HG02943 (cell line): ENCODE results near the gene OXSM.
A peak's percentile ranks its signal among the peaks of the same experiment; 100 is the strongest.

Experiments
- ATAC-seq: cut with Tn5 transposase; IDR thresholded peaks from one replicate; pipeline ENCODE4 v1.9.1; 2021; ENCODE audit warnings: mild to moderate bottlenecking, low read depth, moderate library complexity; ENCODE audit not compliant: unreplicated experiment

The OXSM gene

DNA sequence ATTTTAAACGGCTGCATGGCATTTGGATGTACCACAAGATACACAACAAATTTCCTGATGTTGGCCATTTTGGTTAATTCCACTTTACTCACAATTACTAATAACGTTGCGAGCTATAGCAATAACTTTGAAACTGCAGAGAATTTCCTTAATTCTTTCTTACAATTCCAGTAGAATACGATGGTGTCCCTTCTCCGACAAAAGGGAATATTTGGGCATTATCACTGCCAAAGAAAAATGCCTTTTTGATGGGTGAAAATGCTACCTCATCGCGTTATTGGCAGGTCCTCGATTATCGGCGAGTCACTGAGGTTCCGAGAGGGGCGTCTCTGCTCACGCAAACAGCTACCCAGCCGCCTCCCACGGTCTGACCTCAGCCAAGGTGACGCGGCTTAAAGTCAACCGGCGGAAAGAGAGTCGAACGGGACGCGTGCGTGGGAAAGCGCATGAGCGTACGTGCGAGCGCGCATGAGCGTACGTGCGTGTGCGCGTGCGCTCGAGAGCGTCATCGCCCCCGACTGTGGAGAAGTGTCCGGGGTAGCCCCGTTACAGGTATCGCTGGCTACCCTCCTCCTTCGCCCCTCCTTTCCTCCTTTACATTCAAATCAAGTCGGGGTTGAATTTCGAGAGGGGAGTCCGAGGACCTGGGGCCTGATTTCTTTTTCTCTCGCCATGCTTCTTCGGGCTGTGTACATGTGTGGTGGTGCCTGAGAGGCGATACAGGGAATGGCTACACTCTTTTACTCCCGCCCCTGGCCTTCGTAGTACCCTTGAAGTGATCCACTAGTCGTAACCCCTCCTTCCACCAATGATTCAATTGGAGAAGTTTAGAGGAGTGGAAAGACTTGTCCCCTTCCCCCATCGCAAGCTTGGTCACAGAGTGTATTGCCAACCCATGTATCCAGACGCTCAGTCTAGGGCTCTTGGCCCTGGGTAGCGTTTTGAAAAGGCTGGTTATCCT lies at the start of gene OXSM:
TSS of gene OXSM (plus strand) at position 495 of the 961 bp plus-strand sequence. CDS start 931 bp downstream, outside the sequence.
- ATAC-seq = peak; percentile 97

DNA sequence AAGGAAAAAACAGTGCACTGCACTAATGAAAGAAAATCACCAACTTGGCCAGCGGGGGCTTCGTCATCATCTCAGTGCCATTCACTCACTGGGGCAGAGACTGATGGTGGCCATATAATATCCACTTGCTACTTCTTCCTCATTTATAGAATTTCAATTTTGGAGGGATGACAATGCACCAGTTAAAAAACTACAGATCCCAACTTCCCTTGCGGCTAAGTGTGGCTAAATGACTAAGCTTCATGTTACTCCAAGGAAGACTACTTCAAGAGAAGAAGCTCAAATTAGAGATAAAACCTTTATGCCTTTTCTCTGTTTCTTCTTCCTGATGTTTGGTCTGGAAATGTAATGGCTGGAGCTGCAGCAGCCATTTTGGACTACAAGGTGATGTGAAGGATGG lies 45.4 kb upstream of the OXSM start:
- ATAC-seq = no peak

DNA sequence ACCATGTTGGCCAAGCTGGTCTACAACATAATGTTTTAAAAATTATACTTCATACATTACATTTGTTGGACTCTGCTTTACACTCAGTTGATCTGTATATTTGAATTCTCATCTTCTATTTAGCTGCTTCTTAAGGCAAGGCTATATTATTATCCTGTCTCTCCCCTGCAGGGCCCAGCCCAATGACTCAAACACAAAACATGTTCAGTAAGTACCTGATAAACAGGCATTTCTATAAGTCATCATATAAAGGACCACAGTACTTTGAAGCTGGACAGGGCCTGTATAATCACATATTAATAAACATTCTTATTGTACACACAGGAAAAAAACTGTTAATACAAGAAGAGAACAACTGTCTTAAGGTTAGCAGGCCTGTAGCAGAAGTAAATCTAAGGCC lies 42.9 kb upstream of the OXSM start:
- no peak for ATAC-seq

DNA sequence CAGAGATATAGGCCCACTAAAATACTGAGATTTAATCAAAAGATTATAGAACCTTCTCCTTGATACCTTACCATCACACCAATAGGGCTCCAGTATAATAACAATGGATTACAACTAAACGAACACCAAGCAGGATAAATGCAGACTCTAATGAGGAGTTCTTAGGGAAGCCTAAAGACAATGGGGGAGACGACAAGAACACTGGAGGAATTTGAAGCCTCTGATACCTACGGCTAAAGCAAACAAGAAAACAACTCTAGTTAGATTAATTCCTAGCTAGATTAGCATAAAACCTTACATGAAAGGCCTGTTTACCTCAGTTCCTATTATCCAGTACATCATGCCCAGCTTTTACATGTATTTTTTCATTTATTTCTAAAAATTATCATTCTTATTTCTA lies 41.7 kb upstream of the OXSM start:
- ATAC-seq = no peak

DNA sequence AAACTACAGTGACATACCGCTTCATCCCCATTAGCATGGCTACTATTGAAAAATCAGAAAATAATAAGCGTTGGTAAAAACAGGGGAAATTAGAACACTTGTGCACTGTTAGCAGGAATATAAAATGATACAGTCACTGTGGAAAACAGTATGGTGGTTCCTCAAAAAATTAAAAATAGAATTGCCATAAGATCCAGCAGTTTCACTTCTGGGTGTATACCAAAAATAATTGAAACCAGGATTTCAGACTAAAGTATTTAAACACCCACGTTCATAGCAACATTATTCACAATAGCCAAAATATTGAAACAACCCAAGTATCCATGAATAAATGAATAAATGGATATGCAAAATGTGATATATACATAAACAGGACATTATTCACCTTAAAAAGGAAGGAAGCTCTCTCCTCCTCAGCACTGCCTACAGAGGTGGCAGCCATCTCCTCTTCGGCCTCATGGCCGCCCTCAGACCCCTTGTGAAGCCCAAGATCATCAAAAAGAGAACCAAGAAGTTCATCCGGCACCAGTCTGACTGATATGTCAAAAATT lies 40.8 kb upstream of the OXSM start:
- ATAC-seq = no peak

DNA sequence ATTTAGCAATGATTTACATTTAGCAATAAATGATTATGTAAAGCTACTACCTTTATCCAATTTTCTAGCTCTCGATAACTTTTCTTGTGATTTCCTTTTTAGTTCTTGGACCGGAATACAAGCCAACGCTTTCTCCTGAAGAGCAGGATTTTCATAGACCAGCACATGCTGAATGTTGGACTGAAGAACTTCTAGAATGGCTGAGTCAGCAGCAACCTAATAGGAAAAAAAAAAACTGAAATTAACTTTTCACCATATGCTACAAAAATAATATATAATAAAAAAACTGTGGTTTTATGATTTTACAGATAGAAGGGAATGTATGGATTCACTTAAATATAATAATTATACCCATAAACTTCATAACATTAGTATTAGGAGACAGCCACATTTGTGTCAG lies 38.8 kb upstream of the OXSM start:
- no peak for ATAC-seq

DNA sequence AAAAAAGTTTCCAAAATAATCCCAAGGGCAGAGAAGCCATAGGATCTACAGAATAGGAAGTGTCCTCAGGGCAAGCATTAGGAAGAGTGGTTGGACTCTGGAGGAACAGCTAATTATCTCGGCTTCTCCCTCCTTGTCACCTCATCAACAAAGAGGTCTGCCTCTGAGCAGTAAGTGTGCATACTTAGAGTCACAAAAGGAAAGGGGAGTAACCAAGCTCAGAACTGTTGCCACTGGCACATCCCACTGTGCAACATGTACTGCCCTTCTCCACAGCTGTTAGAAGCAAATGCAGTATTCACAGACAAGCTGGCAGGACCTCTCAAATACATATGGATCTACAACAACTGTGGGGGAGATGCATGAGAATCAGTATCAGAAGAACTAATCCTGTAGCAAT lies 38.2 kb upstream of the OXSM start:
- no peak for ATAC-seq

DNA sequence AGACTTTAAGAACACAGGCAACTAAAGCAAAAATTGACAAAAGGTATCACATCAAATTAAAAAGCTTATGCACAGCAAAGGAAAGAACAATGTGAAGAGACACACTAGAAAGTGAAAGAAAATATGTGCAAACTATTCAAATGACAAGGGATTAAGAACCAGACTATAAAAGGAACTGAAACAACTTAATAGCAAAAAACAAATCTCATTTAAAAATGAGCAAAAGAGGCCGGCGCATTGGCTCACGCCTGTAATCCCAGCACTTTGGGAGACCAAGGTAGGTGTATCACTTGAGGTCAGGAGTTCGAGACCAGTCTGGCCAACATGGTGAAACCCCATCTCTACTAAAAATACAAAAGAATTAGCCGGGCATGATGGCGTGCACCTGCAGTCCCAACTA lies 21.0 kb upstream of the OXSM start:
- ATAC-seq = peak; percentile 93

DNA sequence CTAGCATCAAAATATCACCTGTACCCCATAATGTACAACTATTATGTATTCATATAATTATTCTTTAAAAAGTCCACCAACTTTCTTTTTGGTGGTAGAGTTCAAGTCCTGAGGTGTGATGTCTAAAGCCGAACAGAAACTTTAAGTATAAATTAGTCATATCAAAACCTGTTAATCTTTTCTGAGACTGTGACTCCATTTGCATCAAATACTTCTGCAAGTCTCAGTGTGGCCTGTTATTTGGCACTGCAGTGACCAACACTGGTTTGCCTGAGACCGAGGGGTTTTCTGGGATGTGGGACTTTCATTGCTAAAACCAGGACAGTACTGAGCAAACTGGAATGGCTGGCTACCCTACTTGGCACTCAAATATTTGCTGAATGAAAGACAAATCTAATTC lies 14.0 kb upstream of the OXSM start:
- ATAC-seq = no peak

DNA sequence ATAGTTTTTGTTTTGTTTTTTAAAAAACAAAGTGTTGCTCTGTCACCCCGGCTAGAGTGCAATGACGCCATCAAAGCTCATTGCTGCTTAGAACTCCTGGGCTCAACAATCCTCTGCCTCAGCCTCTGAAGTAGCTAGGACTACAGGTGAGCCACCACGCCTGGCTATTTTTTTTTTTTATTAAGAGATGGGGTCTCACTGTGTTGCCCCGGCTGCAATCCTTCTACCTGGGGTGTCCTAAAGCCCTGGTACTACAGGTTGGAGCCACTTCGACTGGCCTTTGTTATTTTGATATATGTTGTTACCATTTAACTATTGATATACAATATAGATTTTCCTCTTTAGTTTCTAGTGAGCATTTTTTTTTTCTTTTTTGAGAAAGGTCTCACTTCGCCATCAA lies 9.3 kb upstream of the OXSM start:
- no peak for ATAC-seq

DNA sequence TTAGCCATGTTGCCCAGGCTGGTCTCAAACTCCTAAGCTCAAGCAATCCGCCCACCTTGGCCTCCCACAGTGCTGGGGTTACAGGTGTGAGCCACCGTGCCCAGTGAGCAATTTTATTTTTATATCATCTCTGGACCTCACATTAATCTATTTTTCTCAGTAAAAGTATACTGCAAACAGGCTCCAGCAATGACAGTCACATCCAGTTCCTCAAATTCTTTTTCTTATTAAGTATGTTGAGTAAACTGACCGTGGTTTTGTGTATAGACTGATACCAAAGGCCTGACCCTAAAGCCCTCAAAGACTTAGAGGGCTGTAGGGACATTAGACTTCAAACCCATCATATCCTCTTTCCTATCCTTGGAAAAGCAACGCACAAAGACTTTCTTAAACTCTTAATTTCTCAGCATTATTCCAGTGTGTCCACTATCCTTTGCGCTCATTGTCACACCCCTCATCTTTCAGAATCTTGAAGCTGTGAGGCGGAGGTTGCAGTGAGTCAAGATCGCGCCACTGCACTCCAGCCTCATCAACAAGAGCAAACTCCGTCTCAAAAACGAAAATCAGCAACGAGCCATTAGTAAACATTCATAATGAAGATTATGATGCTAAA lies 8.6 kb upstream of the OXSM start:
- ATAC-seq = no peak

DNA sequence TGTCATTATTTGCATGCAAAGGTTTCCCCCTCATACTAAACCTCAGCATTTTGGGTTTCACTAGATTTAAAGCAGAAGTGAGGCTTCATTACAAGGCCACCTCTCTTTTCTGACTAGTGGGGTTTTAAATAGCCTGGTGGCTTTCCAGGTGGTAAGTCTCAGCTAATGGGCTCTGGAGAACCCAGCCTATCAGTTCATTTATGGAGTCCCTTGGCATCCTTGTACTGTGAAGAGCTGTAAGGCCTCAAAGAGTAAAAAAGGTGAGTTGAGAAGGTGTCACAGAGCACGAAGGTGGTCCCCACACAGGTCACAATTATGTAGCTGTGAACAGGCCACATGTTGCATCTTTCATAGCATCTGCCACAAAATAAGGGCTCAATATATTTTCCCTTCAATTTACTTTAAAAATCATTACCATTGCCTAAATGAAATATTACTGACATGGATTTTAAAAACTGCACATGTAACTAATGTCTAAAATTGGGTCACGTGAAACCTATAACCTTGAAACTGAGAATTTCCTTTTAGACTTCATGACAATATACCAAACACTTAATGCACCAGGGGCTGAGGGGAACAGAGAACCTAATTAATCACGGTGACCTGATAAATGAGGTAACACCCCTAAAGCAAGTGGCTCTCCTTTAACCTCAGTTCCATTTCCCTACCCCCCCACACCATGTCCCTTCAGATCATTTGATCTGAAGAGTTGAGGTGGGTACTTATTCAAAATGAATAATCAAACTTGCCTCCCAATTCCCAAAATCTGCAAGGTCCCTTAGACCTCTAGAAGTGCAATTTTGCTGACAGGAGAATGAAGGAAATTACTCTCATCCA lies 7.9 kb upstream of the OXSM start:
- peak; percentile 48 for ATAC-seq

DNA sequence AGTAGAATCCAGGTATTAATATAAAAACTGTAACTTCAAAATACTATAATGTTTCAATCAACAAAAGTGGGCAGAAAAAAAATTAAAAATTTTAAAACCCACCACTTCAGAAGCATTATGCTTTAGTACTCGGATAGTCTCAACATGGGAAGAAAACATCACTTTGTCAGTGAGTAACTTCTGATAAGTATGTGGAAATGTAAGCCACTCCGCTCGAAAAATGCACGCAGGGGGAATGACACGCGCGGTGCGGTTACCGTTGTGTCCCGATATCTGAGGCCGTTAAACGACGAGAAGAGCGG lies 7.3 kb upstream of the OXSM start:
- no peak for ATAC-seq

DNA sequence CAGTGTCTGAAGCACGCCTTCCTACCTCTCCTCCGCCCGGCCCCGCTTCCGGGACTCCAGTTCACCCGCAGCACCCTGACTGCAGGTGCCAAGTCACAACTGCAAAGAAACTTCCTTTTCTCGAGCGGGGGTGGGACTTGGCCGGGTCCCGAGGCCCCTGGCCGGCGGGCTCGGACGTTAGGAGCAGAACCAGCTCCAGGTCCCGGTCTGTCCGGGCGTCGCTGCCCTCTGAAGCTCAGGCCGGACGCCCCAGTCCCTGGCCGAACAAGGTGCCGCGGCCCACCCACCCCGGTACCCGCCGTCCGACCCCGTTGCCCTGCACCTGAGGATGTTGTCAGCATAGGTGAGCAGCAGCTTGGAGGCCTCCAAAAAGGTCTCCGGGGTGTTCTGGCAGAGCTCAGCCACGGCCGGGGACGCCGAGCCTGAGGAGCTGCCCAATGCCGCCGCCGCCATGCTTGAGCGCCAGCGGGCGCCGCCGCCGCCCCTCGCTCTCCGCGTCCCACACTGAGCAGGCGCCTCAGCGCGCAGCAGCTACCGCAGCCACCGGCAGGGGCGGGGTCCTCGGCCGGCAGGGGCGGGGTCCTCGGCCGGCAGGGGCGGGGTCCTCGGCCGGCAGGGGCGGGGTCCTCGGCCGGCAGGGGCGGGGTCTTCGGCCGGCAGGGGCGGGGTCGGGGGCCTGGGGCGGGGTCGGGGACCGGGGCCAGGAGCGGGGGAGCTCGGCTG lies 6.8 kb upstream of the OXSM start, which contains the start of gene NGLY1:
TSS of gene NGLY1 (minus strand) at position 506 of the 723 bp plus-strand sequence. CDS start at position 453, 53 bp downstream.
- ATAC-seq = peak; percentile 71

DNA sequence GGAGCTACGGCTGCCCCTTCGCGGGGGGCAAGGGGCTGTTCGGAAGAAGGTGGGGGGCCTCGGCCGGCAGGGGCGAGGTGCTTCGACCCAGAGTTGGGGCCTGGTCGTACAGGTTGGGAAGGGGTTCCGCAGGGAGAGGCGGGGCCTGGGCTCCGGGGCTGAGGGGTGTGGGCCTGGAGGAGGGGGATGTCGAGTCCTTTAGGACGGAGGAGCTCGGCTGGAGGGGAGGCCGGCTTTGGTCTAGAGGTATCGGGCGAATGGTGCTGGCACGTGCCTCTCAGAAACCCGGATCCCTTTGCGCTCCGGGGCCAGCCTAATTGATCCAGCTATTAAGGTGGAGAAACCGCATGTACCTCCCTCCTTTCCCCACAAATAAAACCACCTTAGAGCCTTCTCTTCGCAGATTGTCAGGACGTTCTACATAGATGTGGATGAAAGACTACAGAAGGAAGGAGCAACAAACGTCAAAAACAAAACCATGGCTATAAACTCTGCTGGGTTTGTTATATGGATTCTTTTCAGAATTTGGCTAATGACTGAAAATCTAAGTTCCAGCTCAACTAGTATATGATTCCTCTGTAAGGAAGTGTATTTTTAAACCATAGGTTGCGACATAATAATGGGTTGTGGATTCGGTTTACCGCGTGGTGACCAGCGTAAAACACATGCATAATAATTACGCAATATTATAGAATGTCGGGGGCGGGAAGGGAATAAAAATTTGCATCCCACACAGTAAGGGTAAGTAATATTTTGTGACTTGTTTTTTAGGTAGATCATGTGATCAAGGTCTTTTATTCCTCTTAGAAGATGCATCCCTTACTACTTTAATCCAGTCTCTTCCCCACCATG lies 6.0 kb upstream of the OXSM start:
- ATAC-seq = peak; percentile 35

DNA sequence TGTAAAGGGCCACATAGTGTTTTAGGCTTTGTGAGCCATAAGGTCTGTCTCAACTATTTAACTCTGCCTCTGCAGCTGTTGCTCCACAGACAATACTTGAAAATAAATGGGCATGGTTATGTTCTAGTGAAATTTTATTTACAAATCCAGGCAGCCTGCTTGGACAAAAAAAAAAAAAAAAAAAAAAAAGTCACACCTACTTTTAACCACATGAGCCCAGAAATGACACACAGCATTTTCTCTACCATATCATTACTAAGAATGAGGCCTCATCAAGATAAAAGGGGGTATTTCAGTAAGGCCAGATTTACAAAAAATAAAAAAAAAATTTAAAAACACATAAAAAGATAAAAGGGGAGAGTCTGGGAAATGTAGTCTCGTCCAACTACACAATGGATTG lies 4.9 kb upstream of the OXSM start:
- ATAC-seq = no peak

DNA sequence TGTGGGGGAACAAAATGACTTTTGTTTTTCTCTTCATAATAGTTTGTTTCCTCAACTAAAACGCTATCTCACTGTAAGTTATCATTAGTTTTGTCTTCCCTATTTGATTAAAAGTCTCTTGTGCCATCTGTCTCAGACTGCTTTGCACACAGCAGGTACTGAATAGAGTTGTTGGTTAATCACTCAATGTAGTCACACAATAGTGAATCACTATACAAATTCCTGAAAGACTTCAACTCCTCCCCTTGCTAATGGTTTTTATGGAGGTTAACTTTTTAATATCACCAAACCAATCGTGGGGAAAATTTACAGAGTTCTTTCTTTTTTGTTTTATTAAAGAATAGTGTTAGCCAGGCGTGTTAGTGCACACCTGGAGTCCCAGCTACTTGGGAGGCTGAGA lies 4.1 kb upstream of the OXSM start:
- ATAC-seq = no peak

DNA sequence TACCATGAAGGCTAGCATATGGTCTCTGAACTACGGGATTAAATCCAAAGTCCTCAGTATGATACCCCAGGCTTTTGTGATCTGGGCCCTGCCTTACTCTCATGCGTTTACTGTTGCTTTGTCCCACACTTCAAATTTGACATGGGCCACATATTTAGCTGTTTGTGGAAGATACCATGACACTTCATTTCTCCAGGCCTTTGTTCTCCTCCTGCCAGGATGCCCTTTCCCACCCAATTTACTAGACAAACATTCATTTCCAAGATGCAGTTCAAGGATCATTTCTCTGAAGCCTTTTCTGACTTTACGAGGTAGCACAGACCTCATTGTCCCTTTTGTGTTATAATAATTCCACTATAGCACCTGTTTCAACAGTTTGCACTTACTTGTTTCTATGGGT lies 2.2 kb upstream of the OXSM start:
- no peak for ATAC-seq

DNA sequence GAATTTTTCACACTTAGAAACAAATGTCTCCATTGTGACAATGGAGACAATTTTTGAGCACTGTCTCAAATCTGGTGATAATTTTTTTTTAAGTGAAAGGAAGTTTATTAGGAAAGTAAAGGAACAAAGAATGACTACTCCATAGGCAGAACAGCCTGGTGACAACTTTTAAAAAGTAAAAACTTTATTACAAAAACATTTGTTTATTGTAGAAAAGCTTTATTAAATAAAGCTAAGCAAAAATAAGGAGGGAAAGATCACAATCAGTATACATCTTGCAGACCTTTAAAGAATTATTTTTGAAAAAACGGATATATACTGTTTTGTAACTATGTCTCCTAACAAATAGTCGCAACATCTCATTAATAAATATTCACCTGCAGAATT lies 688 bp upstream of the OXSM start:
- no peak for ATAC-seq
